Osteocyte (in vitro differentiated cells): Measurements from ENCODE around the gene METTL26. TPM values are rescaled to one million over a fixed set of nuclear protein-coding genes. Genes with fewer than 3 reads are reported as not detected.

Source experiments
- DNase-seq: peaks from one replicate; pipeline ENCODE4 v3.0.0; 2021; ENCODE audit warnings: mixed read lengths; ENCODE audit not compliant: unreplicated experiment; ENCODE audit errors: extremely low spot score
- H3K27ac Mint-ChIP-seq: one replicate; pipeline ENCODE4 v1.8.0; 2021; ENCODE audit warnings: mild to moderate bottlenecking, mixed read lengths; ENCODE audit not compliant: unreplicated experiment
- H3K27me3 Mint-ChIP-seq: one replicate; pipeline ENCODE4 v1.8.0; 2021; ENCODE audit warnings: mixed read lengths; ENCODE audit not compliant: unreplicated experiment
- H3K36me3 Mint-ChIP-seq: one replicate; pipeline ENCODE4 v1.8.0; 2021; ENCODE audit warnings: mixed read lengths; ENCODE audit not compliant: unreplicated experiment
- H3K4me1 Mint-ChIP-seq: one replicate; pipeline ENCODE4 v1.8.0; 2021; ENCODE audit warnings: mixed read lengths; ENCODE audit not compliant: unreplicated experiment
- H3K4me3 Mint-ChIP-seq: one replicate; pipeline ENCODE4 v1.8.0; 2021; ENCODE audit warnings: mild to moderate bottlenecking, moderate library complexity, mixed read lengths; ENCODE audit not compliant: unreplicated experiment
- H3K9me3 Mint-ChIP-seq: one replicate; pipeline ENCODE4 v1.8.0; 2021; ENCODE audit warnings: mixed read lengths; ENCODE audit not compliant: unreplicated experiment
- CTCF ChIP-seq: fragments of 200-600 bp; sonication (generic); IDR thresholded peaks from 2 replicates; pipeline ENCODE4 v1.5.0; 2021; ENCODE audit warnings: antibody characterized with exemption, mild to moderate bottlenecking, moderate library complexity
- total RNA-seq: library from RNA; stranded (reverse); gene quantifications from 2 replicates; pipeline ENCODE4 v1.2.1, GENCODE V29; 2021

The METTL26 gene
- total RNA-seq, 1 donor from 2014 or later = 69.8 TPM

- Mint-ChIP-seq H3K27ac (no peak overlapping the region), H3K36me3 (peaks cover under 1% of the 10 kb centered on the region), H3K27me3 (no peaks in the 10 kb centered on the region), H3K9me3 (no peaks in the 10 kb centered on the region), H3K4me3 (peak overlapping the region; percentile 35), H3K4me1 (peaks cover 17% of the 10 kb centered on the region)
- no peak for DNase-seq
- no peak for TF ChIP-seq CTCF
These were observed 1.9 kb downstream of the METTL26 start for GRCh38 chr16:634051-634670.

DNA sequence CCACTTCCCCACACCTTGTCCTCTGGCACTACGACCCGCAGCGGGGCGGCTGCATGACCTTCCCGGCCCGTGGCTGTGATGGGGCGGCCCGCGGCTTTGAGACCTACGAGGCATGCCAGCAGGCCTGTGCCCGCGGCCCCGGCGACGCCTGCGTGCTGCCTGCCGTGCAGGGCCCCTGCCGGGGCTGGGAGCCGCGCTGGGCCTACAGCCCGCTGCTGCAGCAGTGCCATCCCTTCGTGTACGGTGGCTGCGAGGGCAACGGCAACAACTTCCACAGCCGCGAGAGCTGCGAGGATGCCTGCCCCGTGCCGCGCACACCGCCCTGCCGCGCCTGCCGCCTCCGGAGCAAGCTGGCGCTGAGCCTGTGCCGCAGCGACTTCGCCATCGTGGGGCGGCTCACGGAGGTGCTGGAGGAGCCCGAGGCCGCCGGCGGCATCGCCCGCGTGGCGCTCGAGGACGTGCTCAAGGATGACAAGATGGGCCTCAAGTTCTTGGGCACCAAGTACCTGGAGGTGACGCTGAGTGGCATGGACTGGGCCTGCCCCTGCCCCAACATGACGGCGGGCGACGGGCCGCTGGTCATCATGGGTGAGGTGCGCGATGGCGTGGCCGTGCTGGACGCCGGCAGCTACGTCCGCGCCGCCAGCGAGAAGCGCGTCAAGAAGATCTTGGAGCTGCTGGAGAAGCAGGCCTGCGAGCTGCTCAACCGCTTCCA, 2.6 kb downstream of the METTL26 start:
- no peak overlapping the region for H3K4me3 Mint-ChIP-seq
- no peaks in the 10 kb centered on the region for H3K27me3 Mint-ChIP-seq
- no peak for DNase-seq
- peaks cover 23% of the 10 kb centered on the region for H3K4me1 Mint-ChIP-seq
- no peak for TF ChIP-seq CTCF
- peaks cover 2% of the 10 kb centered on the region for H3K36me3 Mint-ChIP-seq
- H3K9me3 Mint-ChIP-seq = no peaks in the 10 kb centered on the region
- H3K27ac Mint-ChIP-seq = no peak overlapping the region

DNA sequence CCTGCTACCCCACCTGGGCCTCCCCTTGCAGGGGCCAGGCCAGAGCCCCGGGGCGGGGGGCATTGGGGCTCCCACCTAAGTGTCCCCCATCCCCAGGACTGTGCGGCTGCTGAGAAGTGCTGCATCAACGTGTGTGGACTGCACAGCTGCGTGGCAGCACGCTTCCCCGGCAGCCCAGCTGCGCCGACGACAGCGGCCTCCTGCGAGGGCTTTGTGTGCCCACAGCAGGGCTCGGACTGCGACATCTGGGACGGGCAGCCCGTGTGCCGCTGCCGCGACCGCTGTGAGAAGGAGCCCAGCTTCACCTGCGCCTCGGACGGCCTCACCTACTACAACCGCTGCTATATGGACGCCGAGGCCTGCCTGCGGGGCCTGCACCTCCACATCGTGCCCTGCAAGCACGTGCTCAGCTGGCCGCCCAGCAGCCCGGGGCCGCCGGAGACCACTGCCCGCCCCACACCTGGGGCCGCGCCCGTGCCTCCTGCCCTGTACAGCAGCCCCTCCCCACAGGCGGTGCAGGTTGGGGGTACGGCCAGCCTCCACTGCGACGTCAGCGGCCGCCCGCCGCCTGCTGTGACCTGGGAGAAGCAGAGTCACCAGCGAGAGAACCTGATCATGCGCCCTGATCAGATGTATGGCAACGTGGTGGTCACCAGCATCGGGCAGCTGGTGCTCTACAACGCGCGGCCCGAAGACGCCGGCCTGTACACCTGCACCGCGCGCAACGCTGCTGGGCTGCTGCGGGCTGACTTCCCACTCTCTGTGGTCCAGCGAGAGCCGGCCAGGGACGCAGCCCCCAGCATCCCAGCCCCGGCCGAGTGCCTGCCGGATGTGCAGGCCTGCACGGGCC, 3.4 kb downstream of the METTL26 start:
- Mint-ChIP-seq H3K27ac (no peak overlapping the region), H3K4me1 (peaks cover 29% of the 10 kb centered on the region), H3K9me3 (no peaks in the 10 kb centered on the region), H3K27me3 (no peaks in the 10 kb centered on the region), H3K4me3 (no peak overlapping the region), H3K36me3 (peaks cover 2% of the 10 kb centered on the region)
- DNase-seq = no peak
- TF ChIP-seq CTCF = no peak

DNA sequence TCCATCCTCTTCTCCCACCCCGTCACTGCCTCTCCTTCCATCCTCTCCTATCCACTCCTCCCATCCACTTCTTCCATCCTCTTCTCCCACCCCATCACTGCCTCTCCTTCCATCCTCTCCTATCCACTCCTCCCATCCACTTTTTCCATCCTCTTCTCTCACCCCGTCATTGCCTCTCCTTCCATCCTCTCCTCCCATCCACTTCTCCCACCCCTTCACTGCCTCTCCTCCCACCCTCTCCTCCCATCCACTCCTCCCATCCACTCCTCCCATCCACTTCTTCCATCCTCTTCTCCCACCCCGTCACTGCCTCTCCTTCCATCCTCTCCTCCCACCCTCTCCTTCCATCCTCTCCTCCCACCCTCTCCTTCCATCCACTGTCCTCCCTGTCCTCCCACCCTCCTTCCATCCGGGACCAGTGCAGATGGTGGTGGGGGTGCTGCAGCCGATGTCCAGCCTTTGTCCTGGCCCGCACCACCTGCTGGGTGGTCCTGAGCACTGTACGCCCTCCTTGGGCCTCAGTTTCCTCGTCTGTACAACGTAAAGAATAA, 4.2 kb downstream of the METTL26 start:
- no peak for TF ChIP-seq CTCF
- H3K27me3 Mint-ChIP-seq = no peaks in the 10 kb centered on the region
- no peak overlapping the region for H3K27ac Mint-ChIP-seq
- peaks cover 37% of the 10 kb centered on the region for H3K4me1 Mint-ChIP-seq
- H3K36me3 Mint-ChIP-seq = peaks cover 2% of the 10 kb centered on the region
- no peak for DNase-seq
- no peaks in the 10 kb centered on the region for H3K9me3 Mint-ChIP-seq
- H3K4me3 Mint-ChIP-seq = no peak overlapping the region
